ENCODE measurements around the gene MLLT10.

Gene MLLT10

GRCh38 chr10:21496343-21497176, 37.5 kb upstream of the MLLT10 start:
- peaks cover 30% of the 10 kb centered on the region for H3K4me1 Mint-ChIP-seq (ENCODE audit: low read depth)

GRCh38 chr10:21497177-21497807, 36.7 kb upstream of the MLLT10 start:
- Mint-ChIP-seq H3K4me1 (ENCODE audit: low read depth) (peaks cover 30% of the 10 kb centered on the region), H3K4me3 (peak overlapping the region; percentile 81), H3K9me3 (no peaks in the 10 kb centered on the region), H3K27ac (no peak overlapping the region), H3K27me3 (peaks cover 84% of the 10 kb centered on the region), H3K36me3 (ENCODE audit: low read depth) (no peaks in the 10 kb centered on the region)
- intact Hi-C loops (cut with micrococcal nuclease), result loop anchor here (5.0 to 10.0 kb wide), 5 partner anchors 35 to 758 kb away; partner anchors contain the start of gene MLLT10

More at GRCh38 chr10:21496343-21497176, 37.5 kb upstream of the MLLT10 start:
- intact Hi-C loops (cut with micrococcal nuclease), result loop anchor here (5.0 to 10.0 kb wide), 5 partner anchors 36 to 758 kb away; partner anchors contain the start of gene MLLT10
- H3K36me3 Mint-ChIP-seq (ENCODE audit: low read depth), result no peaks in the 10 kb centered on the region
- H3K27me3 Mint-ChIP-seq, result peaks cover 80% of the 10 kb centered on the region
- H3K27ac Mint-ChIP-seq, result no peak overlapping the region
- H3K9me3 Mint-ChIP-seq, result no peaks in the 10 kb centered on the region
- H3K4me3 Mint-ChIP-seq, result peak overlapping the region; percentile 81

- Mint-ChIP-seq H3K4me3 (no peak overlapping the region), H3K36me3 (ENCODE audit: low read depth) (no peaks in the 10 kb centered on the region), H3K27me3 (peaks cover 82% of the 10 kb centered on the region), H3K4me1 (ENCODE audit: low read depth) (peaks cover 30% of the 10 kb centered on the region), H3K27ac (no peak overlapping the region), H3K9me3 (no peaks in the 10 kb centered on the region)
- intact Hi-C loops (cut with micrococcal nuclease), result loop anchor here (5.0 to 10.0 kb wide), 5 partner anchors 34 to 756 kb away; partner anchors contain the start of gene MLLT10
These were observed 35.7 kb upstream of the MLLT10 start for GRCh38 chr10:21498377-21498776.

GRCh38 chr10:21498986-21499385, 35.0 kb upstream of the MLLT10 start:
- H3K36me3 Mint-ChIP-seq (ENCODE audit: low read depth), result no peaks in the 10 kb centered on the region
- H3K9me3 Mint-ChIP-seq, result no peaks in the 10 kb centered on the region
- H3K4me3 Mint-ChIP-seq, result no peak overlapping the region
- H3K27me3 Mint-ChIP-seq, result peaks cover 79% of the 10 kb centered on the region
- peaks cover 26% of the 10 kb centered on the region for H3K4me1 Mint-ChIP-seq (ENCODE audit: low read depth)
- H3K27ac Mint-ChIP-seq, result no peak overlapping the region
- intact Hi-C loops (cut with micrococcal nuclease), result loop anchor here (5.0 to 10.0 kb wide), 5 partner anchors 33 to 756 kb away; partner anchors contain the start of gene MLLT10

- Mint-ChIP-seq H3K9me3 (no peaks in the 10 kb centered on the region), H3K4me3 (peak overlapping the region; percentile 66)
These were observed 34.1 kb upstream of the MLLT10 start for GRCh38 chr10:21499701-21500577.

GRCh38 chr10:21500578-21500910, 33.5 kb upstream of the MLLT10 start:
- Mint-ChIP-seq H3K36me3 (ENCODE audit: low read depth) (no peaks in the 10 kb centered on the region), H3K27me3 (peaks cover 66% of the 10 kb centered on the region)

More at GRCh38 chr10:21499701-21500577, 34.1 kb upstream of the MLLT10 start:
- Mint-ChIP-seq H3K4me1 (ENCODE audit: low read depth) (peaks cover 22% of the 10 kb centered on the region), H3K36me3 (ENCODE audit: low read depth) (no peaks in the 10 kb centered on the region), H3K27ac (no peak overlapping the region), H3K27me3 (peaks cover 71% of the 10 kb centered on the region)
- intact Hi-C loops (cut with micrococcal nuclease), result loop anchor here (5.0 to 10.0 kb wide), 5 partner anchors 32 to 755 kb away; partner anchors contain the start of gene MLLT10

GRCh38 chr10:21501091-21501490, 32.9 kb upstream of the MLLT10 start:
- Mint-ChIP-seq H3K4me3 (no peak overlapping the region), H3K36me3 (ENCODE audit: low read depth) (no peaks in the 10 kb centered on the region), H3K27ac (no peak overlapping the region), H3K9me3 (no peaks in the 10 kb centered on the region), H3K4me1 (ENCODE audit: low read depth) (peaks cover 14% of the 10 kb centered on the region), H3K27me3 (peaks cover 70% of the 10 kb centered on the region)
- intact Hi-C loops (cut with micrococcal nuclease), result no loop called here

More at GRCh38 chr10:21500578-21500910, 33.5 kb upstream of the MLLT10 start:
- Mint-ChIP-seq H3K4me3 (peak overlapping the region; percentile 66), H3K27ac (no peak overlapping the region), H3K4me1 (ENCODE audit: low read depth) (peaks cover 16% of the 10 kb centered on the region), H3K9me3 (no peaks in the 10 kb centered on the region)
- intact Hi-C loops (cut with micrococcal nuclease), result no loop called here

GRCh38 chr10:21501731-21502347, 32.2 kb upstream of the MLLT10 start:
- H3K4me1 Mint-ChIP-seq (ENCODE audit: low read depth), result peaks cover 14% of the 10 kb centered on the region
- intact Hi-C loops (cut with micrococcal nuclease), result no loop called here

GRCh38 chr10:21502348-21502740, 31.7 kb upstream of the MLLT10 start:
- Mint-ChIP-seq H3K27me3 (peaks cover 67% of the 10 kb centered on the region), H3K4me1 (ENCODE audit: low read depth) (peaks cover 14% of the 10 kb centered on the region), H3K27ac (no peak overlapping the region), H3K9me3 (no peaks in the 10 kb centered on the region), H3K36me3 (ENCODE audit: low read depth) (no peaks in the 10 kb centered on the region), H3K4me3 (no peak overlapping the region)
- intact Hi-C loops (cut with micrococcal nuclease), result no loop called here

More at GRCh38 chr10:21501731-21502347, 32.2 kb upstream of the MLLT10 start:
- Mint-ChIP-seq H3K36me3 (ENCODE audit: low read depth) (no peaks in the 10 kb centered on the region), H3K27me3 (peaks cover 70% of the 10 kb centered on the region), H3K9me3 (no peaks in the 10 kb centered on the region), H3K4me3 (no peak overlapping the region), H3K27ac (no peak overlapping the region)

GRCh38 chr10:21503542-21503941, 30.5 kb upstream of the MLLT10 start:
- H3K4me1 Mint-ChIP-seq (ENCODE audit: low read depth), result peaks cover 14% of the 10 kb centered on the region
- H3K27me3 Mint-ChIP-seq, result peaks cover 66% of the 10 kb centered on the region
- intact Hi-C loops (cut with micrococcal nuclease), result no loop called here
- no peaks in the 10 kb centered on the region for H3K9me3 Mint-ChIP-seq
- H3K36me3 Mint-ChIP-seq (ENCODE audit: low read depth), result no peaks in the 10 kb centered on the region
- H3K4me3 Mint-ChIP-seq, result no peak overlapping the region
- H3K27ac Mint-ChIP-seq, result no peak overlapping the region

- no peaks in the 10 kb centered on the region for H3K4me1 Mint-ChIP-seq (ENCODE audit: low read depth)
- no peaks in the 10 kb centered on the region for H3K9me3 Mint-ChIP-seq
- H3K27me3 Mint-ChIP-seq, result peaks cover 58% of the 10 kb centered on the region
- intact Hi-C loops (cut with micrococcal nuclease), result no loop called here
- H3K4me3 Mint-ChIP-seq, result no peak overlapping the region
- no peak overlapping the region for H3K27ac Mint-ChIP-seq
- no peaks in the 10 kb centered on the region for H3K36me3 Mint-ChIP-seq (ENCODE audit: low read depth)
These were observed 28.2 kb upstream of the MLLT10 start for GRCh38 chr10:21505711-21506278.

- H3K27me3 Mint-ChIP-seq, result peaks cover 57% of the 10 kb centered on the region
- no peaks in the 10 kb centered on the region for H3K4me1 Mint-ChIP-seq (ENCODE audit: low read depth)
- H3K27ac Mint-ChIP-seq, result no peak overlapping the region
- H3K36me3 Mint-ChIP-seq (ENCODE audit: low read depth), result no peaks in the 10 kb centered on the region
- intact Hi-C loops (cut with micrococcal nuclease), result no loop called here
- H3K4me3 Mint-ChIP-seq, result no peak overlapping the region
- H3K9me3 Mint-ChIP-seq, result no peaks in the 10 kb centered on the region
These were observed 27.7 kb upstream of the MLLT10 start for GRCh38 chr10:21506351-21506750.

- Mint-ChIP-seq H3K4me1 (ENCODE audit: low read depth) (no peaks in the 10 kb centered on the region), H3K27ac (no peak overlapping the region), H3K36me3 (ENCODE audit: low read depth) (no peaks in the 10 kb centered on the region), H3K27me3 (peaks cover 50% of the 10 kb centered on the region), H3K9me3 (no peaks in the 10 kb centered on the region), H3K4me3 (no peak overlapping the region)
- intact Hi-C loops (cut with micrococcal nuclease), result no loop called here
These were observed 26.9 kb upstream of the MLLT10 start for GRCh38 chr10:21507150-21507549.
